Measurements from ENCODE around the gene TMEM59L.

The TMEM59L gene

GRCh38 chr19:18620311-18620710 lies 7.6 kb downstream of the TMEM59L start:
- no peak overlapping the region for H3K4me3 ChIP-seq (ENCODE audit: low read depth, low read length)
- no peak for TF ChIP-seq CTCF (conservative IDR thresholded peaks at IDR 0.05; ENCODE audit: low read depth, low read length)
- no peak for DNase-seq (ENCODE audit: low read depth)

- no peak overlapping the region for H3K4me3 ChIP-seq (ENCODE audit: low read depth, low read length)
- no peak for TF ChIP-seq CTCF (conservative IDR thresholded peaks at IDR 0.05; ENCODE audit: low read depth, low read length)
Measured at GRCh38 chr19:18620902-18621301, 8.2 kb downstream of the TMEM59L start.

GRCh38 chr19:18626906-18627305 lies 14.2 kb downstream of the TMEM59L start:
- DNase-seq (ENCODE audit: low read depth) = peak; percentile 60
- no peak overlapping the region for H3K4me3 ChIP-seq (ENCODE audit: low read depth, low read length)
- no peak for TF ChIP-seq CTCF (conservative IDR thresholded peaks at IDR 0.05; ENCODE audit: low read depth, low read length)

More at GRCh38 chr19:18620902-18621301, 8.2 kb downstream of the TMEM59L start:
- DNase-seq (ENCODE audit: low read depth) = no peak

GRCh38 chr19:18629166-18630088 lies 16.8 kb downstream of the TMEM59L start:
- peak; percentile 46 for DNase-seq (ENCODE audit: low read depth)
- no peak overlapping the region for H3K4me3 ChIP-seq (ENCODE audit: low read depth, low read length)
- TF ChIP-seq CTCF (conservative IDR thresholded peaks at IDR 0.05; ENCODE audit: low read depth, low read length) = no peak

GRCh38 chr19:18633321-18633720 lies 20.7 kb downstream of the TMEM59L start:
- H3K4me3 ChIP-seq (ENCODE audit: low read depth, low read length) = no peak overlapping the region
- TF ChIP-seq CTCF (conservative IDR thresholded peaks at IDR 0.05; ENCODE audit: low read depth, low read length) = no peak
- DNase-seq (ENCODE audit: low read depth) = no peak

GRCh38 chr19:18634612-18635297 lies 22.1 kb downstream of the TMEM59L start:
- DNase-seq (ENCODE audit: low read depth) = peak; percentile 72
- no peak overlapping the region for H3K4me3 ChIP-seq (ENCODE audit: low read depth, low read length)
- TF ChIP-seq CTCF (conservative IDR thresholded peaks at IDR 0.05; ENCODE audit: low read depth, low read length) = no peak
